ENCODE results near the gene SORCS1.

GRCh38 chr10:107064075-107064474, 100.4 kb downstream of the SORCS1 start:
- TF ChIP-seq CTCF (tag by site-specific recombination; IDR thresholded peaks at IDR 0.05) (no peak), INSM2 (tag by site-specific recombination; IDR thresholded peaks at IDR 0.05) (no peak)

Data from HEK293 (cell line).